Vagina (tissue), 2 donors: Measurements from ENCODE around the gene IL31RA.

ENCODE experiments used
- CTCF ChIP-seq, 3 experiments: fragments of 450-650 bp in 2 of 3; fragments of 200-600 bp in 1 of 3; sonication (generic) in 1 of 3; IDR thresholded peaks; one replicate each; pipeline ENCODE4 v1.5.1; 2017 to 2019; ENCODE audit warnings: antibody characterized with exemption in 3 of 3, mild to moderate bottlenecking in 2 of 3, moderate library complexity in 2 of 3
- POLR2A ChIP-seq, 2 donors: fragments of 450-650 bp; IDR thresholded peaks; one replicate each; pipeline ENCODE4 v1.6.1; 2017; ENCODE audit warnings: antibody characterized with exemption in 2 of 2, mild to moderate bottlenecking in 2 of 2, moderate library complexity in 2 of 2
- POLR2AphosphoS5 ChIP-seq, 2 donors: sonication (generic); formaldehyde crosslinking; IDR thresholded peaks; one replicate each; pipeline ENCODE4 v1.9.0; 2017; ENCODE audit warnings: antibody characterized with exemption in 2 of 2, mild to moderate bottlenecking in 2 of 2, low read depth in 1 of 2; ENCODE audit not compliant: insufficient read depth in 1 of 2

GRCh38 chr5:55920784-55921183 lies 69.6 kb downstream of the IL31RA start:
- TF ChIP-seq CTCF (IDR thresholded peaks at IDR 0.05) (no peak), POLR2AphosphoS5 (IDR thresholded peaks at IDR 0.05; ENCODE audit: insufficient read depth in 1 of 2, low read depth in 1 of 2) (no peak), POLR2A (IDR thresholded peaks at IDR 0.05) (no peak)
